Trophoblast cell (in vitro differentiated cells and primary cell): Measurements from ENCODE around the gene CPED1.

Experiments used
- DNase-seq, 2 donors: peaks; one replicate each; pipeline ENCODE4 v3.0.0-alpha.2; 2016
- H2AFZ ChIP-seq: 2 replicates; pipeline ENCODE4 v1.6.1; 2013; ENCODE audit warnings: low read length, moderate library complexity, mild to moderate bottlenecking; ENCODE audit not compliant: insufficient read depth, poor library complexity
- H2AK5ac ChIP-seq: 2 replicates; pipeline ENCODE4 v1.6.1; 2013; ENCODE audit warnings: mild to moderate bottlenecking, low read length
- H2BK120ac ChIP-seq: 2 replicates; pipeline ENCODE4 v1.6.1; 2013; ENCODE audit warnings: low read length, mild to moderate bottlenecking, moderate library complexity; ENCODE audit not compliant: insufficient read depth, poor library complexity
- H2BK12ac ChIP-seq: 2 replicates; pipeline ENCODE4 v1.6.1; 2013; ENCODE audit warnings: mild to moderate bottlenecking, low read length, moderate library complexity
- H2BK5ac ChIP-seq: 2 replicates; pipeline ENCODE4 v1.6.1; 2013; ENCODE audit warnings: low read length, low read depth, moderate library complexity, mild to moderate bottlenecking; ENCODE audit not compliant: poor library complexity
- H3K14ac ChIP-seq: 2 replicates; pipeline ENCODE4 v1.6.1; 2013; ENCODE audit warnings: mild to moderate bottlenecking, low read length
- H3K18ac ChIP-seq: 2 replicates; pipeline ENCODE4 v1.6.1; 2013; ENCODE audit warnings: mild to moderate bottlenecking, low read length
- H3K23ac ChIP-seq: 2 replicates; pipeline ENCODE4 v1.6.1; 2013; ENCODE audit warnings: low read length
- H3K27ac ChIP-seq: 2 replicates; pipeline ENCODE4 v1.5.1; 2013; ENCODE audit warnings: low read depth, mild to moderate bottlenecking, inconsistent platforms, low read length, moderate library complexity
- H3K27me3 ChIP-seq: 2 replicates; pipeline ENCODE4 v1.6.1; 2013; ENCODE audit warnings: inconsistent platforms, mild to moderate bottlenecking, low read length, moderate library complexity; ENCODE audit not compliant: insufficient read depth
- H3K36me3 ChIP-seq, 2 experiments: 1 replicate in 1 of 2; 2 replicates in 1 of 2; pipeline ENCODE4 v1.6.1; 2013; ENCODE audit warnings: low read length in 2 of 2, mild to moderate bottlenecking in 2 of 2, moderate library complexity in 1 of 2; ENCODE audit not compliant: insufficient read depth in 2 of 2, control insufficient read depth in 1 of 2
- H3K4ac ChIP-seq: 2 replicates; pipeline ENCODE4 v1.6.1; 2013; ENCODE audit warnings: low read depth, mild to moderate bottlenecking, low read length, moderate library complexity
- H3K4me1 ChIP-seq, 2 experiments: 1 replicate in 1 of 2; 2 replicates in 1 of 2; pipeline ENCODE4 v1.6.1; 2013; ENCODE audit warnings: low read length in 2 of 2, mild to moderate bottlenecking in 2 of 2, moderate library complexity in 1 of 2; ENCODE audit not compliant: insufficient read depth in 2 of 2, control insufficient read depth in 1 of 2
- H3K4me2 ChIP-seq: 2 replicates; pipeline ENCODE4 v1.6.1; 2013; ENCODE audit warnings: inconsistent platforms, mild to moderate bottlenecking, low read length, moderate library complexity
- H3K4me3 ChIP-seq: 2 replicates; pipeline ENCODE4 v1.5.1; 2013; ENCODE audit warnings: mild to moderate bottlenecking, low read depth, low read length, inconsistent platforms
- H3K79me1 ChIP-seq: one replicate; pipeline ENCODE4 v1.6.1; 2013; ENCODE audit warnings: low read length
- H3K79me2 ChIP-seq: 2 replicates; pipeline ENCODE4 v1.6.1; 2013; ENCODE audit warnings: low read length, mild to moderate bottlenecking; ENCODE audit not compliant: control insufficient read depth, insufficient read depth, poor library complexity
- H3K9ac ChIP-seq: 2 replicates; pipeline ENCODE4 v1.6.1; 2013; ENCODE audit warnings: mild to moderate bottlenecking, low read length
- H3K9me3 ChIP-seq: 2 replicates; pipeline ENCODE4 v1.6.1; 2013; ENCODE audit warnings: low read depth, mild to moderate bottlenecking, control low read depth, inconsistent platforms, low read length; ENCODE audit not compliant: insufficient read depth
- H4K12ac ChIP-seq: 2 replicates; pipeline ENCODE4 v1.6.1; 2013; ENCODE audit warnings: low read depth, mild to moderate bottlenecking, low read length, moderate library complexity
- H4K8ac ChIP-seq: 2 replicates; pipeline ENCODE4 v1.6.1; 2013; ENCODE audit warnings: low read depth, mild to moderate bottlenecking, low read length, moderate library complexity
- H4K91ac ChIP-seq: one replicate; pipeline ENCODE4 v1.6.1; 2013; ENCODE audit warnings: low read depth, mild to moderate bottlenecking, low read length, moderate library complexity
- WGBS: extraction: QIAGEN DNeasy Blood & Tissue Kit; methylation state at CpG from one replicate; pipeline ENCODE4 v1.1.7; 2013; ENCODE audit warnings: missing lambda C conversion rate; ENCODE audit not compliant: insufficient read length, insufficient coverage; ENCODE audit errors: extremely low coverage; 5-methylcytosine and 5-hydroxymethylcytosine counted together

Gene CPED1

GRCh38 chr7:121048195-121048594, 59.7 kb downstream of the CPED1 start:
- WGBS, result no CpG with 5 or more reads among the region's 4 CpGs
- Histone ChIP-seq H3K79me2 (no peaks in the 10 kb centered on the region), H2BK120ac (no peak overlapping the region), H3K23ac (no peak overlapping the region), H3K9ac (no peak overlapping the region), H4K8ac (no peak overlapping the region), H3K4me1 (peaks cover 0 to 3% of the 10 kb centered on the region in 2 experiments), H3K4ac (no peak overlapping the region), H3K36me3 (no peaks in the 10 kb centered on the region), H4K12ac (no peak overlapping the region), H3K79me1 (no peaks in the 10 kb centered on the region), H3K9me3 (no peaks in the 10 kb centered on the region), H3K4me3 (no peak overlapping the region), H2BK12ac (no peak overlapping the region), H3K14ac (no peak overlapping the region), H3K18ac (no peak overlapping the region), H3K27ac (no peak overlapping the region), H2AFZ (no peak overlapping the region), H3K4me2 (no peak overlapping the region), H2AK5ac (no peak overlapping the region), H3K27me3 (no peaks in the 10 kb centered on the region), H4K91ac (no peak overlapping the region), H2BK5ac (no peak overlapping the region)
- peak; percentile 30 to 67 for DNase-seq

GRCh38 chr7:121049028-121049791, 60.7 kb downstream of the CPED1 start:
- no peak overlapping the region for H3K27ac ChIP-seq
- H4K8ac ChIP-seq, result no peak overlapping the region
- H2BK12ac ChIP-seq, result no peak overlapping the region
- no peaks in the 10 kb centered on the region for H3K9me3 ChIP-seq
- H3K36me3 ChIP-seq, result no peaks in the 10 kb centered on the region
- no peak overlapping the region for H3K14ac ChIP-seq
- H3K4ac ChIP-seq, result no peak overlapping the region
- H3K18ac ChIP-seq, result no peak overlapping the region
- H2BK120ac ChIP-seq, result no peak overlapping the region
- H4K91ac ChIP-seq, result no peak overlapping the region
- peak in 1 of 2 donors; percentile 53 for DNase-seq
- no peak overlapping the region for H2BK5ac ChIP-seq
- H3K4me2 ChIP-seq, result no peak overlapping the region
- H2AK5ac ChIP-seq, result no peak overlapping the region
- peaks cover 0 to 3% of the 10 kb centered on the region in 2 experiments for H3K4me1 ChIP-seq
- no peaks in the 10 kb centered on the region for H3K79me2 ChIP-seq
- H3K23ac ChIP-seq, result no peak overlapping the region
- WGBS, result no CpG with 5 or more reads among the region's 3 CpGs
- no peak overlapping the region for H2AFZ ChIP-seq
- H3K9ac ChIP-seq, result no peak overlapping the region
- H4K12ac ChIP-seq, result no peak overlapping the region
- H3K79me1 ChIP-seq, result no peaks in the 10 kb centered on the region
- H3K27me3 ChIP-seq, result no peaks in the 10 kb centered on the region
- H3K4me3 ChIP-seq, result no peak overlapping the region

DNA sequence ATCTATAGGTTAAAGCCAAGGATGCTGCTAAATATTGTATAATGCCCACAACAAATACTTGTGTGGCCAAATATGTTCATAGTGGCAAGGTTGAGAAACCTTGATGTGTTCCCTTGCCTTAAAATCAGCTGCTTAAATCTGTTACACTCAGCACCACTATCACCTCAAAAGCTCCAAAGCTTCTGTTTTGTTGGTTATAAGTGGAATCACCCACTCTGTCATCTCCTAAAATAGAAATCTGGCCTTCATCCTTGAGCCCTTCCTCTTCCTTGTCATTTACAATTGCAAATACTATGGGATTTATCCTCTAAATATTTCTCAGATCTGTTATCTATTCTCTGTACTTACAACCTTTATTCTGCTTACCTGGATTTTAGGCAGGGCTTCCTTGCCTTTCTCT, 61.4 kb downstream of the CPED1 start:
- H4K12ac ChIP-seq, result no peak overlapping the region
- H2BK120ac ChIP-seq, result no peak overlapping the region
- peak in 1 of 2 donors; percentile 37 for DNase-seq
- H3K4me2 ChIP-seq, result no peak overlapping the region
- no peaks in the 10 kb centered on the region for H3K79me2 ChIP-seq
- no peak overlapping the region for H2BK5ac ChIP-seq
- no peaks in the 10 kb centered on the region for H3K9me3 ChIP-seq
- H4K8ac ChIP-seq, result no peak overlapping the region
- H3K9ac ChIP-seq, result no peak overlapping the region
- H4K91ac ChIP-seq, result no peak overlapping the region
- no peak overlapping the region for H3K14ac ChIP-seq
- H2BK12ac ChIP-seq, result no peak overlapping the region
- peaks cover 0 to 3% of the 10 kb centered on the region in 2 experiments for H3K4me1 ChIP-seq
- H2AFZ ChIP-seq, result no peak overlapping the region
- H3K23ac ChIP-seq, result no peak overlapping the region
- H3K27me3 ChIP-seq, result no peaks in the 10 kb centered on the region
- H3K18ac ChIP-seq, result no peak overlapping the region
- no peaks in the 10 kb centered on the region for H3K79me1 ChIP-seq
- H3K27ac ChIP-seq, result no peak overlapping the region
- H3K4ac ChIP-seq, result no peak overlapping the region
- H2AK5ac ChIP-seq, result no peak overlapping the region
- no peaks in the 10 kb centered on the region for H3K36me3 ChIP-seq
- H3K4me3 ChIP-seq, result no peak overlapping the region

DNA sequence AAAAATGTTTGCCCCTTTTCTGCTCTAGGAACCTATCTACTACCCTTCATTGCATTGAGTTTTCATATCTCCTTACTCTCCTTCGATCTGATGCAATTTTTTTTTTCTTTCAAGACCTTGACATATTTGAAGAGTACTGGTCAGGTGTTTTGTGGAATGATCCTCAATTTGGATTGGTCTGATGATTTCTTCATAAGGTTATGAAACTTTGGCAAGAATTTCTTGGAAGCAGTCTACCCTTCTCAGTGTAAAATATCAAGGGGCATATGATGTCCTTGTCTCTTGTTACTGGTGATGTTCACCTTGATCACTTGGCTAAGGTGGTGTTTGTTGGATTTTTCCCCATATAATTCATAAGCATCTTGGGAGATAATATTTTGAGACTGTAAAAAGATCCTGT, 64.7 kb downstream of the CPED1 start:
- no peak overlapping the region for H2AK5ac ChIP-seq
- no peak overlapping the region for H2BK120ac ChIP-seq
- H3K79me2 ChIP-seq, result no peaks in the 10 kb centered on the region
- no peak overlapping the region for H4K91ac ChIP-seq
- H3K23ac ChIP-seq, result no peak overlapping the region
- no peak for DNase-seq
- H3K4me2 ChIP-seq, result no peak overlapping the region
- no peak overlapping the region for H2AFZ ChIP-seq
- H3K9me3 ChIP-seq, result no peaks in the 10 kb centered on the region
- H3K36me3 ChIP-seq, result no peaks in the 10 kb centered on the region
- no CpG with 5 or more reads among the region's 1 CpG for WGBS
- H2BK5ac ChIP-seq, result no peak overlapping the region
- no peaks in the 10 kb centered on the region for H3K27me3 ChIP-seq
- H3K18ac ChIP-seq, result no peak overlapping the region
- no peak overlapping the region for H4K12ac ChIP-seq
- no peak overlapping the region for H3K27ac ChIP-seq
- H3K4me1 ChIP-seq, result peaks cover 0 to 3% of the 10 kb centered on the region in 2 experiments
- no peak overlapping the region for H3K4ac ChIP-seq
- H3K9ac ChIP-seq, result no peak overlapping the region
- H2BK12ac ChIP-seq, result no peak overlapping the region
- H3K79me1 ChIP-seq, result no peaks in the 10 kb centered on the region
- no peak overlapping the region for H4K8ac ChIP-seq
- no peak overlapping the region for H3K4me3 ChIP-seq
- H3K14ac ChIP-seq, result no peak overlapping the region
